Dermis blood vessel endothelial cell (primary cell): ENCODE results near the gene RPS27A. TPM values are rescaled to one million over a fixed set of nuclear protein-coding genes. Genes with fewer than 3 reads are reported as not detected.
"Not testable (repeated sequence)": the region's sequence is repeated elsewhere in the genome, so short reads cannot be mapped to it uniquely, and the experiment has no call there.

ENCODE experiments used
- DNase-seq: peaks from one replicate; pipeline ENCODE4 v3.0.0; 2010
- total RNA-seq: library from RNA; depleted of rRNA; stranded (reverse); fragments of >200 nt; gene quantifications from 2 replicates; pipeline ENCODE4 v1.2.3, GENCODE V29; 2014

RPS27A gene
- total RNA-seq, 1 donor from 2014 or later: 1,366 TPM

GRCh38 chr2:55239656-55240222 is 7.3 kb downstream of the RPS27A start:
- peak; percentile 62 for DNase-seq

- DNase-seq: not testable (repeated sequence)
Measured at GRCh38 chr2:55241582-55241981, 9.1 kb downstream of the RPS27A start.

GRCh38 chr2:55242617-55243016 is 10.1 kb downstream of the RPS27A start:
- no peak for DNase-seq

GRCh38 chr2:55245411-55245810 is 12.9 kb downstream of the RPS27A start:
- DNase-seq: no peak

GRCh38 chr2:55247025-55247424 is 14.5 kb downstream of the RPS27A start:
- DNase-seq: no peak

- DNase-seq: no peak
Measured at GRCh38 chr2:55252832-55253231, 20.3 kb downstream of the RPS27A start.

- DNase-seq: not testable (repeated sequence)
Measured at GRCh38 chr2:55259586-55259985, 27.1 kb downstream of the RPS27A start.

GRCh38 chr2:55268288-55268906 is 35.9 kb downstream of the RPS27A start:
- DNase-seq: no peak

GRCh38 chr2:55268907-55269644 is 36.6 kb downstream of the RPS27A start, which contains the start of gene MTIF2:
Gene MTIF2 (minus strand): TSS chr2:55269231. CDS start chr2:55263858, 5,373 bp downstream.
- DNase-seq: peak; percentile 93

- DNase-seq: peak; percentile 13
Measured at GRCh38 chr2:55269645-55269990, 37.1 kb downstream of the RPS27A start.

GRCh38 chr2:55274346-55274745 is 41.9 kb downstream of the RPS27A start:
- not testable (repeated sequence) for DNase-seq

GRCh38 chr2:55277310-55277709 is 44.8 kb downstream of the RPS27A start:
- DNase-seq: no peak

- DNase-seq: not testable (repeated sequence)
Measured at GRCh38 chr2:55279214-55279835, 46.8 kb downstream of the RPS27A start.

GRCh38 chr2:55279859-55280424 is 47.5 kb downstream of the RPS27A start:
- DNase-seq: not testable (repeated sequence)

GRCh38 chr2:55280851-55281546 is 48.5 kb downstream of the RPS27A start:
- not testable (repeated sequence) for DNase-seq

GRCh38 chr2:55282110-55282917 is 49.8 kb downstream of the RPS27A start:
- peak; percentile 94 for DNase-seq

GRCh38 chr2:55283083-55283482 is 50.6 kb downstream of the RPS27A start:
- DNase-seq: no peak
